LNCaP clone FGC (cell line): Measurements from ENCODE around the gene IFITM10.

Source experiments
- DNase-seq: peaks from one replicate; pipeline ENCODE4 v3.0.0-alpha.2; 2011; ENCODE audit warnings: low read depth
- H3K4me3 ChIP-seq: 2 replicates; pipeline ENCODE4 v1.5.1; 2011; ENCODE audit warnings: mild to moderate bottlenecking, low read depth, low read length, control low read depth
- CTCF ChIP-seq: IDR thresholded peaks from 2 replicates; pipeline ENCODE4 v1.5.1; 2012; ENCODE audit warnings: mild to moderate bottlenecking; ENCODE audit not compliant: control insufficient read depth, insufficient read depth; ENCODE audit errors: extremely low read depth

IFITM10 gene

DNA sequence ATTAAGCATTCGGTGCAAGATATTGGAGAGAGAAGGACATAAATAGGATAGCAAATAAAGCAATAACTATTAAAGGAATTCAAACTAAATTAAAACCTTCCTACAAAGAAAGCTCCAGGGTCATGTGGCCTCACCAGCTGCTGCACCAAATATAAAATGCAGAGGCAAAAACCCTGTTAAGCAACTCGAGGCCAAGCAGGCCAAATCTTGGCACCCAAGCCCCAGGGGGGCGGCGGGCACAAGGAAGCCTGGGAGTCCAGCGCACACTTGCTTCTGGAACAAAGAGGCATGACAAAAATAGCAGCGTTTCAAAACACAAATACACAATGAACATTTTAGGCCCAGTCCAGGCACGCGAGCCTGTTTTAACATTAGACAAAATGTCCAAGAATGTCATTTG lies 32.6 kb downstream of the IFITM10 start:
- DNase-seq = no peak
- no peak for TF ChIP-seq CTCF
- H3K4me3 ChIP-seq = no peak overlapping the region

- no peak for TF ChIP-seq CTCF
- no peak overlapping the region for H3K4me3 ChIP-seq
- no peak for DNase-seq
Observed at GRCh38 chr11:1714908-1715885, 35.2 kb downstream of the IFITM10 start.

- no peak for DNase-seq
- TF ChIP-seq CTCF = no peak
- no peak overlapping the region for H3K4me3 ChIP-seq
Observed at GRCh38 chr11:1708716-1709115, 41.7 kb downstream of the IFITM10 start.

- H3K4me3 ChIP-seq = no peak overlapping the region
- no peak for TF ChIP-seq CTCF
- no peak for DNase-seq
Observed at GRCh38 chr11:1707751-1708150, 42.6 kb downstream of the IFITM10 start.

- no peak overlapping the region for H3K4me3 ChIP-seq
- TF ChIP-seq CTCF = no peak
- no peak for DNase-seq
Observed at GRCh38 chr11:1706634-1707400, 43.6 kb downstream of the IFITM10 start.

GRCh38 chr11:1705126-1706052 lies 45.0 kb downstream of the IFITM10 start:
- no peak for TF ChIP-seq CTCF
- H3K4me3 ChIP-seq = no peak overlapping the region
- DNase-seq = peak; percentile 22
